ENCODE data around the gene CARD8.
A peak's percentile ranks its signal among the peaks of the same experiment; 100 is the strongest.

Gene CARD8

GRCh38 chr19:48203794-48204628, 51.7 kb downstream of the CARD8 start:
- DNase-seq: peak; percentile 98

GRCh38 chr19:48203222-48203793, 52.4 kb downstream of the CARD8 start:
- no peak for DNase-seq

- DNase-seq: no peak
These were observed 58.6 kb downstream of the CARD8 start for GRCh38 chr19:48196933-48197665.

- no peak for DNase-seq
These were observed 59.4 kb downstream of the CARD8 start for GRCh38 chr19:48196321-48196763.

- no peak for DNase-seq
These were observed 60.6 kb downstream of the CARD8 start for GRCh38 chr19:48194844-48195830.

GRCh38 chr19:48194041-48194843, 61.5 kb downstream of the CARD8 start:
- DNase-seq: no peak

GRCh38 chr19:48192750-48193149, 63.0 kb downstream of the CARD8 start:
- DNase-seq: no peak

- DNase-seq: no peak
These were observed 64.8 kb downstream of the CARD8 start for GRCh38 chr19:48190885-48191284.

- no peak for DNase-seq
These were observed 65.3 kb downstream of the CARD8 start for GRCh38 chr19:48190288-48190884.

- DNase-seq: no peak
These were observed 69.1 kb downstream of the CARD8 start for GRCh38 chr19:48186541-48186991.

GRCh38 chr19:48186015-48186414, 69.7 kb downstream of the CARD8 start:
- no peak for DNase-seq

GRCh38 chr19:48183356-48183755, 72.4 kb downstream of the CARD8 start:
- DNase-seq: no peak

GRCh38 chr19:48182434-48182833, 73.3 kb downstream of the CARD8 start:
- DNase-seq: no peak

GRCh38 chr19:48181505-48181904, 74.2 kb downstream of the CARD8 start:
- no peak for DNase-seq

- no peak for DNase-seq
These were observed 79.5 kb downstream of the CARD8 start for GRCh38 chr19:48176226-48176625.

- no peak for DNase-seq
These were observed 80.1 kb downstream of the CARD8 start for GRCh38 chr19:48175578-48175977.

- no peak for DNase-seq
These were observed 81.2 kb downstream of the CARD8 start for GRCh38 chr19:48174445-48175030.

GRCh38 chr19:48171710-48172109, 84.0 kb downstream of the CARD8 start:
- DNase-seq: peak; percentile 33

- DNase-seq: no peak
These were observed 84.8 kb downstream of the CARD8 start for GRCh38 chr19:48170817-48171347.
